ENCODE results near the gene CHP2.

DNA sequence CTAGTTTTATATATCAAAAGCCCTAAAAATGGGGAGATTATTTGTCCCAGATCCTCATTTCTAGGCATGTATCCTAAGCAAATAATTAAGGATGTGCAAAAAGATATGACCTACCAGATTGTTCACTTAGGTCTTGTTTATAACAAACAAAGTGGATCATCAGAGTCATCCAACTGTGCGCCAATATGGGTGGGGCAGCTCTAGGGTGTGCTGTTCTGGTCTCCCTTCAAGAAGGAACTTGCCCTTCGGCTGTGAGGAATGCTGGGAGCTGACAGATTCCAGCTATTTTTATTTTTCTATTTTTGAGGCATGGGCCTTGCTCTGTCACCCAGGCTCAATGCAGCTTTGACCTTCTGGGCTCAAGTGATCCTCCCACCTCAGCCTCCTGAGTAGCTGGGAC lies 13.8 kb downstream of the CHP2 start:
- TF ChIP-seq POLR2AphosphoS5 (IDR thresholded peaks at IDR 0.05) = no peak
- TF ChIP-seq, protein P1, sequence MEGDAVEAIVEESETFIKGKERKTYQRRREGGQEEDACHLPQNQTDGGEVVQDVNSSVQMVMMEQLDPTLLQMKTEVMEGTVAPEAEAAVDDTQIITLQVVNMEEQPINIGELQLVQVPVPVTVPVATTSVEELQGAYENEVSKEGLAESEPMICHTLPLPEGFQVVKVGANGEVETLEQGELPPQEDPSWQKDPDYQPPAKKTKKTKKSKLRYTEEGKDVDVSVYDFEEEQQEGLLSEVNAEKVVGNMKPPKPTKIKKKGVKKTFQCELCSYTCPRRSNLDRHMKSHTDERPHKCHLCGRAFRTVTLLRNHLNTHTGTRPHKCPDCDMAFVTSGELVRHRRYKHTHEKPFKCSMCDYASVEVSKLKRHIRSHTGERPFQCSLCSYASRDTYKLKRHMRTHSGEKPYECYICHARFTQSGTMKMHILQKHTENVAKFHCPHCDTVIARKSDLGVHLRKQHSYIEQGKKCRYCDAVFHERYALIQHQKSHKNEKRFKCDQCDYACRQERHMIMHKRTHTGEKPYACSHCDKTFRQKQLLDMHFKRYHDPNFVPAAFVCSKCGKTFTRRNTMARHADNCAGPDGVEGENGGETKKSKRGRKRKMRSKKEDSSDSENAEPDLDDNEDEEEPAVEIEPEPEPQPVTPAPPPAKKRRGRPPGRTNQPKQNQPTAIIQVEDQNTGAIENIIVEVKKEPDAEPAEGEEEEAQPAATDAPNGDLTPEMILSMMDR (IDR thresholded peaks at IDR 0.05) = no peak
